HepG2 (cell line): ENCODE measurements around the gene PPP1R13B. TPM values are rescaled to one million over a fixed set of nuclear protein-coding genes. Genes with fewer than 3 reads are reported as not detected.

ENCODE experiments used
- ATAC-seq: fragments of 200-7000 bp; cut with Tn5 transposase; 3 replicates; pipeline ENCODE4 v1.9.1; 2020; ENCODE audit warnings: mild to moderate bottlenecking, moderate library complexity
- BruUV-seq: library from RNA; stranded (reverse); fragments of 400-500 nt; replicated peaks from 2 replicates; lab custom pipeline; 2021; lab: Mats Ljungman, UMichigan
- CTCF ChIA-PET: fragments of 300-600 bp; formaldehyde crosslinking; extraction: SDS; loops from one replicate; lab custom pipeline; 2021; ENCODE audit warnings: low total read pairs, inconsistent platforms, low intra/inter-chr PET ratio; lab: Yijun Ruan, JAX
- POLR2A ChIA-PET: fragments of 350-600 bp; sonication (Branson Sonifier 250); formaldehyde crosslinking; loops from one replicate; lab custom pipeline; 2020; ENCODE audit warnings: antibody characterized with exemption, inconsistent platforms; lab: Yijun Ruan, JAX
- DNase-seq: peaks from one replicate; pipeline ENCODE4 v3.0.0-alpha.2; 2015; ENCODE audit warnings: low spot score
- FAIRE-seq: peaks from 3 replicates; lab custom pipeline; 2011; peaks lifted over from hg19 to GRCh38; lab: Jason Lieb, UNC
- H2AFZ ChIP-seq: one replicate; pipeline ENCODE4 v1.6.1; 2011; ENCODE audit warnings: low read length, inconsistent platforms
- H3K27ac ChIP-seq: fragments of 300-600 bp; 3 replicates; pipeline ENCODE4 v1.8.0; 2011; ENCODE audit warnings: mixed run types, mild to moderate bottlenecking, mixed read lengths, low read length, inconsistent platforms; ENCODE audit not compliant: insufficient read depth; ENCODE audit errors: extremely low read length
- H3K27me3 ChIP-seq, 2 experiments: fragments of 200-600 bp in 1 of 2; 2 replicates in 1 of 2; 3 replicates in 1 of 2; pipeline versions ENCODE4 v1.6.0 to v1.8.0; 2011; ENCODE audit warnings: low read length in 2 of 2, mild to moderate bottlenecking in 2 of 2, moderate library complexity in 2 of 2, inconsistent platforms in 1 of 2; ENCODE audit not compliant: insufficient read depth in 2 of 2, control insufficient read depth in 1 of 2
- H3K36me3 ChIP-seq, 2 experiments: fragments of 200-600 bp in 1 of 2; replicated peaks in 1 of 2; 2 replicates in 1 of 2; 3 replicates in 1 of 2; pipeline versions ENCODE4 v1.5.1 to v1.8.0; 2011; ENCODE audit warnings: low read length in 2 of 2, inconsistent platforms in 1 of 2; ENCODE audit not compliant: insufficient read depth in 2 of 2, control insufficient read depth in 1 of 2
- H3K4me1 ChIP-seq: 2 replicates; pipeline ENCODE4 v1.5.1; 2012; ENCODE audit warnings: low read length, inconsistent platforms; ENCODE audit not compliant: insufficient read depth
- H3K4me2 ChIP-seq: 2 replicates; pipeline ENCODE4 v1.6.0; 2011; ENCODE audit warnings: low read depth, low read length, inconsistent platforms
- H3K4me3 ChIP-seq, 3 experiments: fragments of 200-600 bp in 1 of 3; sonication (generic), shearing (Covaris generic) in 1 of 3; replicated peaks in 1 of 3; 2 replicates each; pipeline ENCODE4 v1.5.1; 2011 to 2016; ENCODE audit warnings: low read length in 3 of 3, inconsistent platforms in 2 of 3, low read depth in 2 of 3, mild to moderate bottlenecking in 2 of 3, control low read depth in 1 of 3, mixed read lengths in 1 of 3; ENCODE audit not compliant: insufficient read depth in 1 of 3
- H3K79me2 ChIP-seq: one replicate; pipeline ENCODE4 v1.6.1; 2011; ENCODE audit warnings: low read length, inconsistent platforms; ENCODE audit not compliant: insufficient read depth
- H3K9ac ChIP-seq: 2 replicates; pipeline ENCODE4 v1.6.0; 2011; ENCODE audit warnings: mild to moderate bottlenecking, low read depth, low read length, inconsistent platforms; ENCODE audit not compliant: insufficient read depth
- H3K9me3 ChIP-seq: 2 replicates; pipeline ENCODE4 v1.5.1; 2012; ENCODE audit warnings: mild to moderate bottlenecking, low read length
- H4K20me1 ChIP-seq: 2 replicates; pipeline ENCODE4 v1.6.0; 2011; ENCODE audit warnings: inconsistent platforms, mild to moderate bottlenecking, low read length, moderate library complexity; ENCODE audit not compliant: insufficient read depth
- ATM ChIP-seq: fragments of 450-650 bp; IDR thresholded peaks from 2 replicates; pipeline ENCODE4 v1.7.1; 2017; ENCODE audit warnings: mild to moderate bottlenecking, borderline replicate concordance
- BATF2 ChIP-seq: sonication (generic); formaldehyde crosslinking; IDR thresholded peaks from 2 replicates; pipeline ENCODE4 v1.8.0; 2022; ENCODE audit warnings: mild to moderate bottlenecking, missing genetic modification reagents, moderate library complexity
- BRCA1 ChIP-seq: sonication (generic); formaldehyde crosslinking; IDR thresholded peaks from 2 replicates; pipeline ENCODE4 v1.4.0; 2020; ENCODE audit warnings: missing genetic modification reagents
- CAMTA2 ChIP-seq: sonication (generic); formaldehyde crosslinking; IDR thresholded peaks from 2 replicates; pipeline ENCODE4 v1.4.0; 2020; ENCODE audit warnings: mild to moderate bottlenecking, missing genetic modification reagents, borderline replicate concordance
- CREBL2 ChIP-seq: sonication (generic); formaldehyde crosslinking; IDR thresholded peaks from 2 replicates; pipeline ENCODE4 v1.8.1; 2023; ENCODE audit warnings: missing genetic modification reagents, mild to moderate bottlenecking, borderline replicate concordance
- E2F1 ChIP-seq: sonication (generic); formaldehyde crosslinking; IDR thresholded peaks from 2 replicates; pipeline ENCODE4 v1.5.0; 2020; ENCODE audit warnings: missing genetic modification reagents
- EEA1 ChIP-seq: sonication (generic); formaldehyde crosslinking; IDR thresholded peaks from 2 replicates; pipeline ENCODE4 v1.5.1; 2020; ENCODE audit warnings: mild to moderate bottlenecking, missing genetic modification reagents, borderline replicate concordance
- HNRNPK ChIP-seq: fragments of 200-400 bp; formaldehyde crosslinking; IDR thresholded peaks from 2 replicates; pipeline ENCODE4 v1.6.1; 2018; ENCODE audit warnings: low read length, low read depth, moderate library complexity, mild to moderate bottlenecking; ENCODE audit not compliant: poor library complexity, severe bottlenecking
- KLF13 ChIP-seq: sonication (generic); formaldehyde crosslinking; IDR thresholded peaks from 2 replicates; pipeline ENCODE4 v1.4.0; 2020; ENCODE audit warnings: mild to moderate bottlenecking, missing genetic modification reagents
- MEIS1 ChIP-seq: sonication (generic); formaldehyde crosslinking; IDR thresholded peaks from 2 replicates; pipeline ENCODE4 v1.9.0; 2021; ENCODE audit warnings: mild to moderate bottlenecking, missing genetic modification reagents, moderate library complexity, borderline replicate concordance
- MIXL1 ChIP-seq: IDR thresholded peaks from 2 replicates; pipeline ENCODE4 v1.6.1; 2016
- MTF1 ChIP-seq: sonication (generic); formaldehyde crosslinking; IDR thresholded peaks from 2 replicates; pipeline ENCODE4 v1.5.0; 2020; ENCODE audit warnings: missing genetic modification reagents
- MZF1 ChIP-seq: sonication (generic); formaldehyde crosslinking; IDR thresholded peaks from 2 replicates; pipeline ENCODE4 v1.8.1; 2023; ENCODE audit warnings: mild to moderate bottlenecking, missing genetic modification reagents, borderline replicate concordance
- REL ChIP-seq: sonication (generic); formaldehyde crosslinking; conservative IDR thresholded peaks from 2 replicates; pipeline ENCODE4 v1.8.0; 2022; ENCODE audit warnings: mild to moderate bottlenecking, missing genetic modification reagents, moderate library complexity
- WIZ ChIP-seq: sonication (generic); formaldehyde crosslinking; IDR thresholded peaks from 2 replicates; pipeline ENCODE4 v1.5.1; 2020; ENCODE audit warnings: mild to moderate bottlenecking, missing genetic modification reagents
- ZBTB7B ChIP-seq: sonication (generic); formaldehyde crosslinking; IDR thresholded peaks from 2 replicates; pipeline ENCODE4 v1.4.0; 2020; ENCODE audit warnings: missing genetic modification reagents
- ZFP37 ChIP-seq: sonication (generic); formaldehyde crosslinking; IDR thresholded peaks from 2 replicates; pipeline ENCODE4 v1.4.0; 2020; ENCODE audit warnings: missing genetic modification reagents, borderline replicate concordance
- ZNF138 ChIP-seq: sonication (generic); formaldehyde crosslinking; IDR thresholded peaks from 2 replicates; pipeline ENCODE4 v1.5.0; 2020; ENCODE audit warnings: mild to moderate bottlenecking, low read depth, missing genetic modification reagents
- ZNF143 ChIP-seq: sonication (generic); formaldehyde crosslinking; IDR thresholded peaks from 2 replicates; pipeline ENCODE4 v1.4.0; 2020; ENCODE audit warnings: missing genetic modification reagents
- ZNF430 ChIP-seq: sonication (generic); formaldehyde crosslinking; IDR thresholded peaks from 2 replicates; pipeline ENCODE4 v1.9.0; 2021; ENCODE audit warnings: mild to moderate bottlenecking, missing genetic modification reagents
- ZNF546 ChIP-seq: sonication (generic); formaldehyde crosslinking; conservative IDR thresholded peaks from 2 replicates; pipeline ENCODE4 v1.8.1; 2023; ENCODE audit warnings: mild to moderate bottlenecking, missing genetic modification reagents
- ZNF569 ChIP-seq: sonication (generic); formaldehyde crosslinking; IDR thresholded peaks from 2 replicates; pipeline ENCODE4 v1.5.0; 2020; ENCODE audit warnings: mild to moderate bottlenecking, missing genetic modification reagents, moderate library complexity, borderline replicate concordance
- WGBS: methylation state at CpG from one replicate; pipeline ENCODE4 v1.1.6; 2017; ENCODE audit warnings: low lambda C conversion rate; 5-methylcytosine and 5-hydroxymethylcytosine counted together
- in situ Hi-C: cut with HindIII; loops from 2 replicates; pipeline ENCODE4 v1.10.0; 2017; ENCODE audit warnings: low pct_unique_long_range_greater_than_20kb; ENCODE audit not compliant: extremely low pct_ligation_motif_present
- intact Hi-C: fragments of 100-400 bp; cut with micrococcal nuclease; formaldehyde crosslinking; loops from one replicate; pipeline ENCODE4 v1.10.0; 2022; ENCODE audit not compliant: unreplicated experiment
- polyA plus RNA-seq, 8 experiments: library from polyadenylated mRNA; depleted of rRNA in 3 of 8; stranded (reverse) in 7 of 8; unstranded in 1 of 8; fragments of >200 nt; fragmentation: Illumina TruSeq in 4 of 8; extraction: Trizol in 4 of 8; gene quantifications; 2 replicates each; pipeline versions ENCODE4 v1.2.1 to v1.2.3, GENCODE V29; 2011 to 2016; ENCODE audit warnings: low read depth in 4 of 8, missing spikeins in 1 of 8, mixed read lengths in 1 of 8; ENCODE audit not compliant: insufficient read depth in 1 of 8
- total RNA-seq, 5 experiments: library from RNA; depleted of rRNA; stranded (reverse); fragments of >200 nt; fragmentation: Illumina TruSeq; extraction: Trizol; gene quantifications; 2 replicates each; pipeline ENCODE4 v1.2.3, GENCODE V29; 2016; ENCODE audit warnings: low read depth in 1 of 5

Gene PPP1R13B
- total and polyA plus RNA-seq, 2 of the 13 experiments (the other 11 are each of a cell fraction or from before 2014, with no cell fraction given) = 4.6 to 9.4 TPM

GRCh38 chr14:103715052-103716000 is 132.0 kb downstream of the PPP1R13B start, which contains the start of the genes XRCC3 and ZFYVE21:
Gene XRCC3, minus strand, starts transcription at chr14:103715451. Its CDS starts 4,364 bp downstream, at chr14:103711087.
Gene ZFYVE21, plus strand, starts transcription at chr14:103715810. Its CDS starts 32 bp downstream, at chr14:103715842.
- CTCF ChIA-PET = no interaction called here
- Histone ChIP-seq H3K9me3 (no peaks in the 10 kb centered on the region), H3K27ac (peak within 1 kb of the TSS; percentile 81), H2AFZ (no peak within 1 kb of the TSS), H3K9ac (peak within 1 kb of the TSS; percentile 84), H3K4me1 (peaks cover 36% of the 10 kb centered on the region), H3K4me2 (peak within 1 kb of the TSS; percentile 77), H3K79me2 (peaks cover 48% of the 10 kb centered on the region), H3K27me3 (no peaks in the 10 kb centered on the region), H4K20me1 (no peaks in the 10 kb centered on the region; the same call in 1 of the 2 replicates), H3K4me3 (peak within 1 kb of the TSS; percentile 73 to 94 (median 78)), H3K36me3 (0 out of 5 replicates have a peak, but pooled peaks cover 0 to 7% of the 10 kb centered on the region in 2 experiments)
- POLR2A ChIA-PET = interaction anchor here (0.9 to 1.7 kb wide), 4 partner anchors 17 to 165 kb away, joined by 3 to 7 read pairs (median 4); no protein-coding TSS in a partner anchor
- DNase-seq (peak; percentile 98), FAIRE-seq (peak; percentile 96), ATAC-seq (peak; percentile 93)
- intact Hi-C loops (no loop called here), in situ Hi-C loops (no loop called here)
- BruUV-seq = no TSS peak
- WGBS = 0% methylated on average over 17 of the region's 121 CpGs
- TF ChIP-seq MIXL1 = no peak
- no peak; the same call in 1 of the 2 replicates for TF ChIP-seq EEA1 (CRISPR knock-in tag)
- no peak for TF ChIP-seq ATM
- no peak for TF ChIP-seq MTF1 (CRISPR knock-in tag)
- TF ChIP-seq ZNF138 (CRISPR knock-in tag) = no peak
- TF ChIP-seq CAMTA2 (CRISPR knock-in tag) = no peak
- peak; percentile 91 for TF ChIP-seq ZNF546 (CRISPR knock-in tag)
- TF ChIP-seq ZNF143 (CRISPR knock-in tag) = no peak
- no peak for TF ChIP-seq BRCA1
- no peak for TF ChIP-seq ZFP37
- peak; percentile 79 for TF ChIP-seq REL (CRISPR knock-in tag)
- no peak for TF ChIP-seq MZF1 (CRISPR knock-in tag)
- TF ChIP-seq HNRNPK = peak; percentile 50
- 0 out of 2 replicates have a peak, but pooled peaks have one; percentile 18 for TF ChIP-seq MEIS1 (CRISPR knock-in tag)
- peak; percentile 62; the same call in 1 of the 2 replicates for TF ChIP-seq ZNF430
- no peak for TF ChIP-seq WIZ
- no peak for TF ChIP-seq KLF13
- TF ChIP-seq BATF2 = 0 out of 2 replicates have a peak, but pooled peaks have one; percentile 9
- no peak for TF ChIP-seq ZNF569 (CRISPR knock-in tag)
- no peak for TF ChIP-seq CREBL2 (CRISPR knock-in tag)
- TF ChIP-seq ZBTB7B (CRISPR knock-in tag) = peak; percentile 24; the same call in 1 of the 2 replicates
- TF ChIP-seq E2F1 (CRISPR knock-in tag) = peak; percentile 84
